ENCODE data around the gene ZACN.
"Not testable (repeated sequence)": the region's sequence is repeated elsewhere in the genome, so short reads cannot be mapped to it uniquely, and the experiment has no call there.

The ZACN gene

GRCh38 chr17:76078860-76079534, at the start of gene ZACN:
Gene ZACN (plus strand): TSS chr17:76079182. CDS start chr17:76079265, 83 bp downstream.
- no peak for DNase-seq (ENCODE audit: low read depth, low spot score)

GRCh38 chr17:76032073-76032779, 46.8 kb upstream of the ZACN start:
- H3K27ac ChIP-seq, result no peak overlapping the region
- DNase-seq (ENCODE audit: low read depth, low spot score), result no peak

More at GRCh38 chr17:76078860-76079534, at the start of gene ZACN:
- H3K27ac ChIP-seq, result no peak within 1 kb of the TSS

- H3K27ac ChIP-seq, result no peak overlapping the region
- no peak for DNase-seq (ENCODE audit: low read depth, low spot score)
Measured at GRCh38 chr17:76032780-76033108, 46.2 kb upstream of the ZACN start.

GRCh38 chr17:76033139-76033538, 45.8 kb upstream of the ZACN start:
- no peak for DNase-seq (ENCODE audit: low read depth, low spot score)
- no peak overlapping the region for H3K27ac ChIP-seq

- no peak overlapping the region for H3K27ac ChIP-seq
- DNase-seq (ENCODE audit: low read depth, low spot score), result no peak
Measured at GRCh38 chr17:76034428-76035350, 44.3 kb upstream of the ZACN start.

GRCh38 chr17:76036497-76037261, 42.3 kb upstream of the ZACN start:
- H3K27ac ChIP-seq, result no peak overlapping the region
- DNase-seq (ENCODE audit: low read depth, low spot score), result no peak

GRCh38 chr17:76038050-76038449, 40.9 kb upstream of the ZACN start:
- no peak overlapping the region for H3K27ac ChIP-seq
- no peak for DNase-seq (ENCODE audit: low read depth, low spot score)

- DNase-seq (ENCODE audit: low read depth, low spot score), result no peak
- H3K27ac ChIP-seq, result no peak overlapping the region
Measured at GRCh38 chr17:76039121-76039520, 39.9 kb upstream of the ZACN start.

- H3K27ac ChIP-seq, result no peak overlapping the region
- DNase-seq (ENCODE audit: low read depth, low spot score), result no peak
Measured at GRCh38 chr17:76040376-76040775, 38.6 kb upstream of the ZACN start.

- not testable (repeated sequence) for H3K27ac ChIP-seq
Measured at GRCh38 chr17:76042868-76043267, 36.1 kb upstream of the ZACN start.

GRCh38 chr17:76044475-76045007, 34.4 kb upstream of the ZACN start:
- H3K27ac ChIP-seq; DNase-seq (ENCODE audit: low read depth, low spot score): not testable (repeated sequence)

More at GRCh38 chr17:76042868-76043267, 36.1 kb upstream of the ZACN start:
- not testable (repeated sequence) for DNase-seq (ENCODE audit: low read depth, low spot score)

GRCh38 chr17:76046064-76046463, 32.9 kb upstream of the ZACN start:
- DNase-seq (ENCODE audit: low read depth, low spot score), result peak; percentile 53
- H3K27ac ChIP-seq, result peak overlapping the region; percentile 30

GRCh38 chr17:76048025-76048605, 30.9 kb upstream of the ZACN start:
- no peak for DNase-seq (ENCODE audit: low read depth, low spot score)
- H3K27ac ChIP-seq, result no peak overlapping the region

- no peak for DNase-seq (ENCODE audit: low read depth, low spot score)
- no peak overlapping the region for H3K27ac ChIP-seq
Measured at GRCh38 chr17:76048711-76049110, 30.3 kb upstream of the ZACN start.

- no peak overlapping the region for H3K27ac ChIP-seq
- no peak for DNase-seq (ENCODE audit: low read depth, low spot score)
Measured at GRCh38 chr17:76049239-76049638, 29.7 kb upstream of the ZACN start.

GRCh38 chr17:76049836-76050537, 29.0 kb upstream of the ZACN start:
- no peak overlapping the region for H3K27ac ChIP-seq
- no peak for DNase-seq (ENCODE audit: low read depth, low spot score)

GRCh38 chr17:76050538-76051467, 28.2 kb upstream of the ZACN start:
- peak; percentile 39 for DNase-seq (ENCODE audit: low read depth, low spot score)
- H3K27ac ChIP-seq, result peak overlapping the region; percentile 54

GRCh38 chr17:76051561-76051960, 27.4 kb upstream of the ZACN start:
- peak overlapping the region; percentile 54 for H3K27ac ChIP-seq
- no peak for DNase-seq (ENCODE audit: low read depth, low spot score)

All from epithelial cell of prostate (primary cell).